H1 (cell line): ENCODE measurements around the gene TAGLN3. TPM values are rescaled to one million over a fixed set of nuclear protein-coding genes. Genes with fewer than 3 reads are reported as not detected.

Experiments used
- CTCF ChIA-PET: fragments of 300-600 bp; sonication (Branson Sonifier 250); formaldehyde crosslinking; loops from one replicate; lab custom pipeline; 2021; ENCODE audit not compliant: partially characterized antibody; lab: Charles Lee
- POLR2A ChIA-PET: fragments of 300-600 bp; sonication (Branson Sonifier 250); formaldehyde crosslinking; loops from one replicate; lab custom pipeline; 2021; ENCODE audit warnings: inconsistent platforms; ENCODE audit not compliant: partially characterized antibody; lab: Charles Lee
- DNase-seq, 2 experiments: peaks; one replicate each; pipeline versions ENCODE4 v3.0.0 to v3.0.0-alpha.2; 2010 to 2022; ENCODE audit warnings: low spot score in 2 of 2, low read depth in 1 of 2, mixed read lengths in 1 of 2
- FAIRE-seq: peaks from 2 replicates; lab custom pipeline; 2011; peaks lifted over from hg19 to GRCh38; lab: Jason Lieb, UNC
- H2AFZ ChIP-seq: 2 replicates; pipeline ENCODE4 v1.8.1; 2012; ENCODE audit warnings: low read length, inconsistent platforms
- H2AK5ac ChIP-seq: 2 replicates; pipeline ENCODE4 v1.6.1; 2013; ENCODE audit warnings: low read depth, low read length
- H2BK120ac ChIP-seq: replicated peaks from 2 replicates; pipeline ENCODE3; 2013; ENCODE audit warnings: low read depth, low read length, inconsistent platforms
- H2BK12ac ChIP-seq: 2 replicates; pipeline ENCODE4 v1.6.1; 2013; ENCODE audit warnings: low read depth, low read length
- H2BK15ac ChIP-seq: 2 replicates; pipeline ENCODE4 v1.6.1; 2013; ENCODE audit warnings: low read length
- H2BK20ac ChIP-seq: 2 replicates; pipeline ENCODE4 v1.6.1; 2013; ENCODE audit warnings: low read length
- H2BK5ac ChIP-seq: 2 replicates; pipeline ENCODE4 v1.6.1; 2013; ENCODE audit warnings: low read depth, low read length
- H3K14ac ChIP-seq: 2 replicates; pipeline ENCODE4 v1.6.1; 2013; ENCODE audit warnings: inconsistent platforms; ENCODE audit not compliant: insufficient read length
- H3K18ac ChIP-seq: 2 replicates; pipeline ENCODE4 v1.6.1; 2013; ENCODE audit warnings: low read length; ENCODE audit errors: extremely low read depth
- H3K23ac ChIP-seq: 2 replicates; pipeline ENCODE4 v1.6.1; 2013; ENCODE audit warnings: inconsistent platforms; ENCODE audit not compliant: insufficient read length
- H3K23me2 ChIP-seq: 2 replicates; pipeline ENCODE4 v1.6.1; 2013; ENCODE audit warnings: low read depth, low read length
- H3K27ac ChIP-seq: 2 replicates; pipeline ENCODE4 v1.6.1; 2011; ENCODE audit warnings: low read depth, low read length, inconsistent platforms
- H3K27me3 ChIP-seq, 4 experiments: replicated peaks in 1 of 4; 1 replicate in 1 of 4; 2 replicates in 3 of 4; pipeline versions ENCODE4 v1.6.1 to v1.8.1; 2011 to 2013; ENCODE audit warnings: low read length in 3 of 4, mild to moderate bottlenecking in 3 of 4, inconsistent platforms in 2 of 4, mixed read lengths in 2 of 4, moderate library complexity in 1 of 4; ENCODE audit not compliant: control insufficient read depth in 3 of 4, insufficient read depth in 3 of 4; ENCODE audit errors: extremely low read depth in 1 of 4
- H3K36me3 ChIP-seq, 4 experiments: 2 replicates each; pipeline versions ENCODE4 v1.6.1 to v1.8.1; 2011 to 2013; ENCODE audit warnings: mild to moderate bottlenecking in 4 of 4, low read length in 3 of 4, moderate library complexity in 2 of 4, control low read depth in 1 of 4, inconsistent platforms in 1 of 4; ENCODE audit not compliant: insufficient read depth in 4 of 4, control insufficient read depth in 2 of 4
- H3K4ac ChIP-seq: replicated peaks from 2 replicates; pipeline ENCODE3; 2013; ENCODE audit warnings: low read length, low read depth, mixed read lengths, inconsistent platforms; ENCODE audit not compliant: insufficient read length
- H3K4me1 ChIP-seq, 4 experiments: replicated peaks in 1 of 4; 1 replicate in 1 of 4; 2 replicates in 3 of 4; pipeline versions ENCODE4 v1.6.1 to v1.8.1; 2011 to 2013; ENCODE audit warnings: low read length in 3 of 4, inconsistent platforms in 2 of 4, mixed read lengths in 1 of 4; ENCODE audit not compliant: insufficient read depth in 4 of 4, control insufficient read depth in 3 of 4
- H3K4me2 ChIP-seq, 2 experiments: 2 replicates each; pipeline versions ENCODE4 v1.6.1 to v1.8.1; 2011 to 2013; ENCODE audit warnings: low read depth in 2 of 2, low read length in 2 of 2, control low read depth in 1 of 2, inconsistent platforms in 1 of 2, mild to moderate bottlenecking in 1 of 2; ENCODE audit not compliant: insufficient read depth in 1 of 2
- H3K4me3 ChIP-seq, 4 experiments: fragments of 200-600, 300-600 bp in 1 of 4; sonication (generic), shearing (Covaris generic), sonication (Bioruptor Twin) in 1 of 4; 2 replicates each; pipeline versions ENCODE4 v1.5.1 to v1.8.1; 2011 to 2016; ENCODE audit warnings: low read length in 4 of 4, low read depth in 3 of 4, control low read depth in 2 of 4, inconsistent platforms in 2 of 4, mild to moderate bottlenecking in 2 of 4, mixed read lengths in 1 of 4, moderate library complexity in 1 of 4; ENCODE audit not compliant: insufficient read depth in 2 of 4; ENCODE audit errors: extremely low read depth in 1 of 4
- H3K56ac ChIP-seq: replicated peaks from 2 replicates; pipeline ENCODE3; 2013; ENCODE audit warnings: low read depth, mild to moderate bottlenecking, mixed read lengths, low read length, inconsistent platforms; ENCODE audit not compliant: insufficient read length
- H3K79me1 ChIP-seq: 2 replicates; pipeline ENCODE4 v1.6.1; 2013; ENCODE audit warnings: low read depth, low read length, control low read depth
- H3K79me2 ChIP-seq, 2 experiments: 2 replicates each; pipeline versions ENCODE4 v1.6.1 to v1.8.1; 2012 to 2013; ENCODE audit warnings: low read length in 2 of 2, mild to moderate bottlenecking in 2 of 2, inconsistent platforms in 1 of 2; ENCODE audit not compliant: insufficient read depth in 2 of 2, control insufficient read depth in 1 of 2
- H3K9ac ChIP-seq, 4 experiments: replicated peaks in 1 of 4; 1 replicate in 1 of 4; 2 replicates in 3 of 4; pipeline versions ENCODE4 v1.6.1 to v1.8.1; 2011 to 2013; ENCODE audit warnings: low read depth in 3 of 4, low read length in 3 of 4, control low read depth in 2 of 4, mild to moderate bottlenecking in 2 of 4, moderate library complexity in 2 of 4, inconsistent platforms in 1 of 4; ENCODE audit errors: extremely low read depth in 1 of 4
- H3K9me3 ChIP-seq, 2 experiments: 2 replicates each; pipeline versions ENCODE4 v1.6.1 to v1.8.1; 2012 to 2013; ENCODE audit warnings: mild to moderate bottlenecking in 2 of 2, moderate library complexity in 2 of 2, control low read depth in 1 of 2, inconsistent platforms in 1 of 2, low read depth in 1 of 2, low read length in 1 of 2, mixed read lengths in 1 of 2; ENCODE audit not compliant: insufficient read depth in 2 of 2
- H4K20me1 ChIP-seq, 2 experiments: replicated peaks in 1 of 2; 2 replicates each; pipeline versions ENCODE3 to v1.8.1; 2011 to 2013; ENCODE audit warnings: inconsistent platforms in 2 of 2, low read length in 2 of 2, mild to moderate bottlenecking in 1 of 2; ENCODE audit not compliant: insufficient read depth in 2 of 2, control insufficient read depth in 1 of 2
- H4K5ac ChIP-seq: 2 replicates; pipeline ENCODE4 v1.6.1; 2013; ENCODE audit warnings: low read length, low read depth, mixed read lengths, inconsistent platforms; ENCODE audit not compliant: insufficient read length
- H4K8ac ChIP-seq: 2 replicates; pipeline ENCODE4 v1.8.0; 2013; ENCODE audit warnings: mild to moderate bottlenecking, moderate library complexity, low read length, inconsistent platforms; ENCODE audit not compliant: insufficient read depth; ENCODE audit errors: extremely low read depth
- H4K91ac ChIP-seq: replicated peaks from 2 replicates; pipeline ENCODE3; 2013; ENCODE audit warnings: low read length, mixed read lengths, inconsistent platforms; ENCODE audit not compliant: insufficient read length
- CBX8 ChIP-seq: fragments of 300-800, 300-1000 bp; sonication (generic); IDR thresholded peaks from 2 replicates; pipeline ENCODE4 v1.7.1; 2016; ENCODE audit warnings: low read depth, low read length, borderline replicate concordance
- CREB1 ChIP-seq: IDR thresholded peaks from 2 replicates; pipeline ENCODE4 v1.6.1; 2012; ENCODE audit warnings: inconsistent platforms
- KDM1A ChIP-seq: fragments of 200-600, 300-600 bp; sonication (generic); IDR thresholded peaks from 2 replicates; pipeline ENCODE4 v1.7.1; 2016; ENCODE audit warnings: mild to moderate bottlenecking, low read length, borderline replicate concordance
- MAX ChIP-seq: IDR thresholded peaks from 2 replicates; pipeline ENCODE4 v1.6.1; 2012; ENCODE audit warnings: inconsistent platforms
- NRF1 ChIP-seq: IDR thresholded peaks from 2 replicates; pipeline ENCODE4 v1.6.1; 2011; ENCODE audit warnings: mild to moderate bottlenecking, low read depth, low read length, improper control_type of control experiment
- WGBS, 2 experiments: shearing (Covaris generic) in 1 of 2; methylation state at CpG; one replicate each; pipeline versions ENCODE4 v1.1.6 to v1.1.7; 2013 to 2015; ENCODE audit warnings: low lambda C conversion rate in 2 of 2, mixed read lengths in 2 of 2, inconsistent platforms in 1 of 2, low coverage in 1 of 2, missing lambda C conversion rate in 1 of 2; ENCODE audit not compliant: insufficient replicate concordance in 2 of 2, insufficient coverage in 1 of 2, insufficient read length in 1 of 2; ENCODE audit errors: extremely low coverage in 1 of 2, missing lambda C conversion rate in 1 of 2; 5-methylcytosine and 5-hydroxymethylcytosine counted together
- polyA plus RNA-seq, 7 experiments: library from polyadenylated mRNA; depleted of rRNA in 3 of 7; stranded (reverse) in 5 of 7; unstranded in 2 of 7; fragments of >200 nt in 5 of 7; fragments of 200-250 nt in 2 of 7; gene quantifications; 1 replicate in 5 of 7; 2 replicates in 1 of 7; 4 replicates in 1 of 7; pipeline versions ENCODE4 v1.2.1 to v1.2.3, GENCODE V29; 2011 to 2013; ENCODE audit warnings: missing spikeins in 2 of 7, mixed read lengths in 2 of 7
- total RNA-seq: library from RNA; stranded (reverse); fragmentation: NEBNext Ultra II Directional; extraction: Animal tissue kit (Norgen Biotek cat#: 25700); gene quantifications from 2 replicates; pipeline ENCODE4 v1.2.1, GENCODE V29; 2021

TAGLN3 gene
- total and polyA plus RNA-seq, 2 of the 8 experiments (the other 6 are each of a cell fraction or from before 2014, with no cell fraction given): 6.3 to 7.5 TPM

DNA sequence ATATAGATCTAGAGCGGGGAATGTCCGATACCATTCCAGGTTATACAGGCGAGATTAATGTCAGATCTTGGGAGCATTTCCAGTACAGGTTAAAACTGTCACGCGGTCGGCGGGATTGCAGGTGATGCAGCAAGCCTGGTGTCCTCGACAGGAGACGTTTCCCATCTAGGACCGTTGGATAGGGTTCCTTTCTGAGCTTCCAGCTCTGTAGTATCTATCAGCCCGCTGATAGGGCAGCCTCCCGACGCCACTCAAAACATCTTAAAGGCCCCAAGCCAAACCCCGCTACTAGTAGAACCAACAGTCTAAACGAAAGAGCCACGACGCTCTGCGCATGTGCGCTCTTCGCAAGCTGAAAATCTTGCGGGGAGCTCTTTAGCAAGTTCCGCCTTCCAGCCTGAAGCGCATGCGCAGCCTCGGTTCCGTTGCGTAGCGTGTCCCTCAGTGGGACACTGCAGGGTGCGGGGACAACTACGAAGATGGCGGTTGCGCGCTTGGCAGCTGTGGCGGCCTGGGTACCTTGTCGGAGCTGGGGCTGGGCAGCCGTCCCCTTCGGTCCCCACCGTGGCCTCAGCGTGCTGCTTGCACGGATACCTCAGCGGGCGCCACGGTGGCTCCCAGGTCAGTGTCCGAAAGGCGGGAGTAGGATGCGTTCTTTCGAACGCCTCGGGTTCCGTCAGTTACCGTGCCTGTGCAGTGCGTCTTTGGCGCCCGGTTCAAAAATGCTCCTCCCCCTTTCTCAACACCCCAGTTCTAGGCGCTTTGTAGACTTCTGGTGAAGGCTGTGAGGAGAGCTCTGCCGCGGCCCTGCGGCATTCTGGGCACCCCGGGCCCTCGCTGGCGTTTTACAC, 19.9 kb upstream of the TAGLN3 start, which contains the start of gene ABHD10:
TSS of gene ABHD10 (plus strand) at position 444 of the 851 bp plus-strand sequence. CDS start at position 480, 36 bp downstream.
- H3K27me3 ChIP-seq: no peaks in the 10 kb centered on the region
- no peak within 1 kb of the TSS for H2BK15ac ChIP-seq
- H4K5ac ChIP-seq: peak within 1 kb of the TSS; percentile 92
- no peaks in the 10 kb centered on the region for H4K20me1 ChIP-seq
- H3K36me3 ChIP-seq: no peaks in the 10 kb centered on the region; a peak in 1 of 8 replicates
- H3K56ac ChIP-seq: peak within 1 kb of the TSS; percentile 84
- no peak within 1 kb of the TSS for H3K4ac ChIP-seq
- WGBS, 2 experiments: 4% methylated on average over 61 of the region's 61 CpGs; no CpG with 5 or more reads in 1 of the 2 experiments
- ChIA-PET POLR2A (interaction anchor here (0.5 to 2.1 kb wide), 18 partner anchors 8 to 261 kb away, joined by 3 to 16 read pairs (median 4); partner anchors contain the start of genes C3orf52 and TAGLN3), CTCF (interaction anchor here (0.9 to 4.8 kb wide), 15 partner anchors 8 to 279 kb away, joined by 3 to 30 read pairs (median 4); no protein-coding TSS in a partner anchor)
- H3K4me2 ChIP-seq: peak within 1 kb of the TSS; percentile 63 to 79
- H2BK5ac ChIP-seq: peak within 1 kb of the TSS; percentile 79; the same call in 1 of the 2 replicates
- H4K91ac ChIP-seq: peak within 1 kb of the TSS; percentile 62
- no peak within 1 kb of the TSS for H2BK120ac ChIP-seq
- peak within 1 kb of the TSS; percentile 87 for H2AFZ ChIP-seq
- no peak within 1 kb of the TSS for H2AK5ac ChIP-seq
- H4K8ac ChIP-seq: peak within 1 kb of the TSS; percentile 87
- H3K9me3 ChIP-seq: no peaks in the 10 kb centered on the region
- H3K79me2 ChIP-seq: peaks cover 0 to 17% of the 10 kb centered on the region in 2 experiments; a peak in 3 of 4 replicates
- no peak within 1 kb of the TSS for H3K23ac ChIP-seq
- FAIRE-seq (peak; percentile 96), DNase-seq (peak; percentile 93 to 95)
- H3K79me1 ChIP-seq: no peaks in the 10 kb centered on the region; the same call in 1 of the 2 replicates
- H3K18ac ChIP-seq: peak within 1 kb of the TSS; percentile 89; the same call in 1 of the 2 replicates
- peak within 1 kb of the TSS; percentile 31 to 87 (median 74) for H3K9ac ChIP-seq
- peaks cover 3% of the 10 kb centered on the region for H3K23me2 ChIP-seq
- no peak within 1 kb of the TSS for H2BK20ac ChIP-seq
- H3K27ac ChIP-seq: peak within 1 kb of the TSS; percentile 72
- H2BK12ac ChIP-seq: peak within 1 kb of the TSS; percentile 61
- peak within 1 kb of the TSS; percentile 80 to 91 (median 84) for H3K4me3 ChIP-seq
- no peak within 1 kb of the TSS for H3K14ac ChIP-seq
- H3K4me1 ChIP-seq: no peaks in the 10 kb centered on the region
- peak; percentile 70; the same call in 1 of the 2 replicates for TF ChIP-seq KDM1A
- TF ChIP-seq MAX: peak; percentile 75
- peak; percentile 97 for TF ChIP-seq NRF1
- TF ChIP-seq CREB1: no peak; the same call in none of the 2 replicates
- no peak for TF ChIP-seq CBX8
